H1 (cell line): ENCODE measurements around the gene MYO1D. TPM values are rescaled to one million over a fixed set of nuclear protein-coding genes. Genes with fewer than 3 reads are reported as not detected.

Experiments used
- ASH2L ChIP-seq: fragments of 200-600, 300-600 bp; sonication (generic); IDR thresholded peaks from one replicate; pipeline ENCODE4 v1.7.1; 2017; ENCODE audit warnings: low read length
- polyA plus RNA-seq, 7 experiments: library from polyadenylated mRNA; depleted of rRNA in 3 of 7; stranded (reverse) in 5 of 7; unstranded in 2 of 7; fragments of >200 nt in 5 of 7; fragments of 200-250 nt in 2 of 7; gene quantifications; 1 replicate in 5 of 7; 2 replicates in 1 of 7; 4 replicates in 1 of 7; pipeline versions ENCODE4 v1.2.1 to v1.2.3, GENCODE V29; 2011 to 2013; ENCODE audit warnings: missing spikeins in 2 of 7, mixed read lengths in 2 of 7
- total RNA-seq: library from RNA; stranded (reverse); fragmentation: NEBNext Ultra II Directional; extraction: Animal tissue kit (Norgen Biotek cat#: 25700); gene quantifications from 2 replicates; pipeline ENCODE4 v1.2.1, GENCODE V29; 2021

MYO1D gene
- total and polyA plus RNA-seq, 2 of the 8 experiments (the other 6 are each of a cell fraction or from before 2014, with no cell fraction given): 6.5 to 25.4 TPM

- TF ChIP-seq ASH2L: peak; percentile 25
These were observed 330.9 kb downstream of the MYO1D start (continued) for GRCh38 chr17:32546031-32546444.
